Fibroblast of lung (primary cell): ENCODE measurements around the gene ACTR2. TPM values are rescaled to one million over a fixed set of nuclear protein-coding genes. Genes with fewer than 3 reads are reported as not detected.
A peak's percentile ranks its signal among the peaks of the same experiment; 100 is the strongest.
"Not testable (repeated sequence)": the region's sequence is repeated elsewhere in the genome, so short reads cannot be mapped to it uniquely, and the experiment has no call there.

ENCODE experiments used
- DNase-seq, 2 donors: peaks; one replicate each; pipeline versions ENCODE4 v3.0.0 to v3.0.0-alpha.2; 2010; ENCODE audit warnings: low read depth in 2 of 2
- H2AFZ ChIP-seq: 2 replicates; pipeline ENCODE4 v1.5.1; 2012; ENCODE audit warnings: low read length, control low read depth, inconsistent platforms
- H3K27ac ChIP-seq: 2 replicates; pipeline ENCODE4 v1.5.1; 2011; ENCODE audit warnings: low read length, control low read depth; ENCODE audit not compliant: insufficient read depth
- H3K27me3 ChIP-seq: 2 replicates; pipeline ENCODE4 v1.5.1; 2011; ENCODE audit warnings: mild to moderate bottlenecking, low read length; ENCODE audit not compliant: control insufficient read depth, insufficient read depth
- H3K36me3 ChIP-seq: 2 replicates; pipeline ENCODE4 v1.5.1; 2011; ENCODE audit warnings: low read length; ENCODE audit not compliant: control insufficient read depth, insufficient read depth
- H3K4me1 ChIP-seq: 2 replicates; pipeline ENCODE4 v1.5.1; 2011; ENCODE audit warnings: low read length; ENCODE audit not compliant: control insufficient read depth, insufficient read depth; ENCODE audit errors: extremely low read depth
- H3K4me2 ChIP-seq: 2 replicates; pipeline ENCODE4 v1.5.1; 2011; ENCODE audit warnings: low read length, control low read depth; ENCODE audit not compliant: insufficient read depth; ENCODE audit errors: extremely low read depth
- H3K4me3 ChIP-seq, 4 experiments: fragments of 200-600 bp in 1 of 4; sonication (generic) in 1 of 4; replicated peaks in 1 of 4; 2 replicates each; pipeline ENCODE4 v1.5.1; 2011 to 2016; ENCODE audit warnings: low read length in 4 of 4, low read depth in 3 of 4, mild to moderate bottlenecking in 3 of 4, control low read depth in 2 of 4, inconsistent platforms in 1 of 4, mixed read lengths in 1 of 4; ENCODE audit not compliant: insufficient read depth in 1 of 4; ENCODE audit errors: control extremely low read depth in 1 of 4
- H3K79me2 ChIP-seq: 2 replicates; pipeline ENCODE4 v1.5.1; 2012; ENCODE audit warnings: mild to moderate bottlenecking, low read length, inconsistent platforms; ENCODE audit not compliant: control insufficient read depth, insufficient read depth
- H3K9ac ChIP-seq: 2 replicates; pipeline ENCODE4 v1.5.1; 2011; ENCODE audit warnings: mild to moderate bottlenecking, low read length, control low read depth; ENCODE audit not compliant: insufficient read depth
- H3K9me3 ChIP-seq: 2 replicates; pipeline ENCODE4 v1.5.1; 2012; ENCODE audit warnings: low read depth, low read length; ENCODE audit not compliant: control insufficient read depth, insufficient read depth
- H4K20me1 ChIP-seq: 2 replicates; pipeline ENCODE4 v1.5.1; 2011; ENCODE audit warnings: low read length; ENCODE audit not compliant: control insufficient read depth, insufficient read depth; ENCODE audit errors: extremely low read depth
- CTCF ChIP-seq, 2 donors: IDR thresholded peaks in 1 of 2; conservative IDR thresholded peaks in 1 of 2; 1 replicate in 1 of 2; 2 replicates in 1 of 2; pipeline ENCODE4 v1.5.1; 2011 to 2012; ENCODE audit warnings: low read length in 2 of 2, control low read depth in 1 of 2, inconsistent platforms in 1 of 2, low read depth in 1 of 2, mild to moderate bottlenecking in 1 of 2
- EZH2 ChIP-seq: IDR thresholded peaks from 2 replicates; pipeline ENCODE4 v1.5.1; 2012; ENCODE audit warnings: low read length, control low read depth, mild to moderate bottlenecking; ENCODE audit errors: missing control alignments
- polyA plus RNA-seq, 2 donors: library from polyadenylated mRNA; depleted of rRNA in 1 of 2; stranded (reverse) in 1 of 2; unstranded in 1 of 2; fragments of >200 nt; gene quantifications; 2 replicates each; pipeline ENCODE4 v1.2.1, GENCODE V29; 2011 to 2012; ENCODE audit warnings: missing spikeins in 1 of 2
- total RNA-seq: library from RNA; depleted of rRNA; stranded (reverse); fragments of >200 nt; gene quantifications from 2 replicates; pipeline ENCODE4 v1.2.1, GENCODE V29; 2014

ACTR2 gene
- total and polyA plus RNA-seq, 2 donors (not counting 1 experiment from before 2014, with no cell fraction given): 90.2 to 192 TPM

- no peaks in the 10 kb centered on the region for H3K36me3 ChIP-seq
- no peaks in the 10 kb centered on the region for H3K9me3 ChIP-seq
- no peaks in the 10 kb centered on the region for H3K27me3 ChIP-seq
- no peak overlapping the region for H3K27ac ChIP-seq
- TF ChIP-seq CTCF (conservative IDR thresholded peaks at IDR 0.05 in 1 of 2, IDR thresholded peaks at IDR 0.05 in 1 of 2; ENCODE audit: low read depth in 1 of 2, low read length in 2 of 2) (no peak), EZH2 (no peak)
- no peaks in the 10 kb centered on the region for H3K4me1 ChIP-seq
- no peaks in the 10 kb centered on the region for H4K20me1 ChIP-seq
- H3K4me3 ChIP-seq: no peak overlapping the region
- H3K4me2 ChIP-seq: no peak overlapping the region
- no peak for DNase-seq
- H3K79me2 ChIP-seq: no peaks in the 10 kb centered on the region
- no peak overlapping the region for H3K9ac ChIP-seq
- no peak overlapping the region for H2AFZ ChIP-seq
These were observed 12.8 kb upstream of the ACTR2 start for GRCh38 chr2:65214843-65215242.

- H3K79me2 ChIP-seq: no peaks in the 10 kb centered on the region
- no peak overlapping the region for H3K27ac ChIP-seq
- H3K4me3 ChIP-seq: no peak overlapping the region
- H3K36me3 ChIP-seq: no peaks in the 10 kb centered on the region
- no peak overlapping the region for H3K9ac ChIP-seq
- no peaks in the 10 kb centered on the region for H3K4me1 ChIP-seq
- no peaks in the 10 kb centered on the region for H3K27me3 ChIP-seq
- H3K4me2 ChIP-seq: no peak overlapping the region
- TF ChIP-seq CTCF (conservative IDR thresholded peaks at IDR 0.05 in 1 of 2, IDR thresholded peaks at IDR 0.05 in 1 of 2; ENCODE audit: low read depth in 1 of 2, low read length in 2 of 2): no peak
- TF ChIP-seq EZH2: no peak
- H3K9me3 ChIP-seq: no peaks in the 10 kb centered on the region
- H4K20me1 ChIP-seq: no peaks in the 10 kb centered on the region
- DNase-seq: no peak
- no peak overlapping the region for H2AFZ ChIP-seq
These were observed 11.7 kb upstream of the ACTR2 start for GRCh38 chr2:65215946-65216345.

GRCh38 chr2:65220432-65221131 lies 7.0 kb upstream of the ACTR2 start:
- Histone ChIP-seq H3K4me2 (no peak overlapping the region), H3K36me3 (no peaks in the 10 kb centered on the region), H4K20me1 (no peaks in the 10 kb centered on the region), H3K4me3 (no peak overlapping the region), H3K27ac (no peak overlapping the region), H3K9ac (no peak overlapping the region), H2AFZ (no peak overlapping the region), H3K4me1 (no peaks in the 10 kb centered on the region), H3K9me3 (no peaks in the 10 kb centered on the region), H3K27me3 (no peaks in the 10 kb centered on the region), H3K79me2 (no peaks in the 10 kb centered on the region)
- TF ChIP-seq EZH2 (no peak), CTCF (conservative IDR thresholded peaks at IDR 0.05 in 1 of 2, IDR thresholded peaks at IDR 0.05 in 1 of 2; ENCODE audit: low read depth in 1 of 2, low read length in 2 of 2) (no peak)
- DNase-seq: peak; percentile 26 to 37

GRCh38 chr2:65221275-65221674 lies 6.4 kb upstream of the ACTR2 start:
- H3K9me3 ChIP-seq, H3K4me3 ChIP-seq, H4K20me1 ChIP-seq, H3K36me3 ChIP-seq, H3K9ac ChIP-seq, H3K4me2 ChIP-seq, H3K4me1 ChIP-seq, H2AFZ ChIP-seq, H3K79me2 ChIP-seq, DNase-seq, H3K27me3 ChIP-seq, H3K27ac ChIP-seq: not testable (repeated sequence)
